SK-N-SH (cell line): ENCODE results near the gene ELF3. TPM values are rescaled to one million over a fixed set of nuclear protein-coding genes. Genes with fewer than 3 reads are reported as not detected.

Experiments used
- CTCF ChIA-PET: fragments of 300-600, 350-600 bp; formaldehyde crosslinking; extraction: SDS; loops from one replicate; lab custom pipeline; 2021; lab: Yijun Ruan, JAX
- POLR2A ChIA-PET: fragments of 350-600 bp; sonication (Branson Sonifier 250); formaldehyde crosslinking; extraction: SDS; loops from one replicate; lab custom pipeline; 2020; ENCODE audit warnings: antibody characterized with exemption, inconsistent platforms; lab: Yijun Ruan, JAX
- DNase-seq: peaks from one replicate; pipeline ENCODE4 v3.0.0; 2012
- H2AFZ ChIP-seq: fragments of 200-600 bp; sonication (generic); 2 replicates; pipeline ENCODE4 v1.8.1; 2016; ENCODE audit warnings: antibody characterized with exemption, mild to moderate bottlenecking, low read depth
- H3F3A ChIP-seq: fragments of 200-600 bp; sonication (generic); replicated peaks from 2 replicates; pipeline ENCODE3; 2016; ENCODE audit warnings: antibody characterized with exemption, mild to moderate bottlenecking; ENCODE audit not compliant: insufficient read depth
- H3K27ac ChIP-seq, 2 experiments: fragments of 200-500 bp in 1 of 2; fragments of 200-600 bp in 1 of 2; sonication (Bioruptor generic) in 1 of 2; sonication (generic), shearing (Covaris generic) in 1 of 2; 2 replicates each; pipeline versions ENCODE4 v1.5.1 to v1.6.1; 2014 to 2016; ENCODE audit warnings: low read depth in 2 of 2, inconsistent platforms in 1 of 2, low read length in 1 of 2, mild to moderate bottlenecking in 1 of 2, mixed read lengths in 1 of 2
- H3K27me3 ChIP-seq: fragments of 200-600 bp; sonication (generic), shearing (Covaris generic); 2 replicates; pipeline ENCODE4 v1.6.1; 2016; ENCODE audit warnings: mixed run types; ENCODE audit not compliant: insufficient read depth
- H3K36me3 ChIP-seq, 2 experiments: fragments of 200-500 bp in 1 of 2; fragments of 200-600 bp in 1 of 2; sonication (Bioruptor generic) in 1 of 2; sonication (generic) in 1 of 2; replicated peaks in 1 of 2; 2 replicates each; pipeline versions ENCODE3 to v1.5.1; 2014 to 2016; ENCODE audit warnings: low read length in 1 of 2, mild to moderate bottlenecking in 1 of 2; ENCODE audit not compliant: insufficient read depth in 2 of 2, control insufficient read depth in 1 of 2
- H3K4me1 ChIP-seq, 2 experiments: fragments of 200-500 bp in 1 of 2; fragments of 200-600 bp in 1 of 2; sonication (Bioruptor generic) in 1 of 2; sonication (generic), shearing (Covaris generic) in 1 of 2; 2 replicates each; pipeline versions ENCODE4 v1.5.1 to v1.6.1; 2014 to 2016; ENCODE audit warnings: low read depth in 1 of 2, low read length in 1 of 2, mixed run types in 1 of 2; ENCODE audit not compliant: insufficient read depth in 2 of 2, control insufficient read depth in 1 of 2
- H3K4me2 ChIP-seq: fragments of 200-600 bp; sonication (generic), shearing (Covaris generic); 2 replicates; pipeline ENCODE4 v1.6.1; 2017; ENCODE audit warnings: mixed run types
- H3K4me3 ChIP-seq, 2 experiments: fragments of 200-500 bp in 1 of 2; fragments of 200-600 bp in 1 of 2; sonication (Bioruptor generic) in 1 of 2; sonication (generic), shearing (Covaris generic) in 1 of 2; 2 replicates each; pipeline versions ENCODE4 v1.5.1 to v1.8.1; 2014 to 2016; ENCODE audit warnings: low read depth in 2 of 2, inconsistent platforms in 1 of 2, low read length in 1 of 2, mild to moderate bottlenecking in 1 of 2, mixed read lengths in 1 of 2, moderate library complexity in 1 of 2
- H3K79me2 ChIP-seq: fragments of 200-600 bp; sonication (generic); 2 replicates; pipeline ENCODE4 v1.8.1; 2017; ENCODE audit warnings: mild to moderate bottlenecking; ENCODE audit not compliant: insufficient read depth
- H3K9ac ChIP-seq: fragments of 200-600 bp; sonication (generic); 2 replicates; pipeline ENCODE4 v1.6.1; 2017; ENCODE audit warnings: mixed run types
- H3K9me2 ChIP-seq: fragments of 200-600 bp; sonication (generic); 2 replicates; pipeline ENCODE4 v1.6.1; 2017; ENCODE audit warnings: mixed run types
- H3K9me3 ChIP-seq: fragments of 200-600 bp; sonication (generic); 2 replicates; pipeline ENCODE4 v1.6.1; 2017; ENCODE audit warnings: mixed run types, mild to moderate bottlenecking, moderate library complexity
- H4K20me1 ChIP-seq: fragments of 200-600 bp; sonication (generic); 2 replicates; pipeline ENCODE4 v1.6.1; 2017; ENCODE audit warnings: mild to moderate bottlenecking, mixed run types; ENCODE audit not compliant: insufficient read depth
- EZH2phosphoT487 ChIP-seq: fragments of 200-600 bp; sonication (generic); IDR thresholded peaks from 2 replicates; pipeline ENCODE4 v1.6.1; 2017; ENCODE audit warnings: low read depth, mixed run types, mild to moderate bottlenecking, antibody characterized with exemption, moderate library complexity, borderline replicate concordance
- FOSL2 ChIP-seq: IDR thresholded peaks from 2 replicates; pipeline ENCODE4 v1.4.0; 2012; ENCODE audit warnings: low read depth, mild to moderate bottlenecking, moderate library complexity, borderline replicate concordance
- GABPA ChIP-seq: IDR thresholded peaks from 2 replicates; pipeline ENCODE4 v1.4.0; 2012; ENCODE audit warnings: low read depth, mild to moderate bottlenecking
- MEF2A ChIP-seq: IDR thresholded peaks from 2 replicates; pipeline ENCODE4 v1.4.0; 2012; ENCODE audit warnings: low read depth, borderline replicate concordance
- MXI1 ChIP-seq: IDR thresholded peaks from 2 replicates; pipeline ENCODE4 v1.6.1; 2012; ENCODE audit warnings: mild to moderate bottlenecking, low read depth, low read length, improper control_type of control experiment
- NFIC ChIP-seq: IDR thresholded peaks from 2 replicates; pipeline ENCODE4 v1.4.0; 2012; ENCODE audit warnings: borderline replicate concordance
- NRF1 ChIP-seq: IDR thresholded peaks from 2 replicates; pipeline ENCODE4 v1.6.1; 2012; ENCODE audit warnings: low read depth, mild to moderate bottlenecking, low read length
- PBX3 ChIP-seq: IDR thresholded peaks from 2 replicates; pipeline ENCODE4; 2012
- RAD21 ChIP-seq: IDR thresholded peaks from 2 replicates; pipeline ENCODE4 v1.6.1; 2012; ENCODE audit warnings: mild to moderate bottlenecking, low read length
- SIN3A ChIP-seq: IDR thresholded peaks from 2 replicates; pipeline ENCODE4 v1.6.1; 2012; ENCODE audit warnings: low read depth, mild to moderate bottlenecking, low read length, moderate library complexity, borderline replicate concordance
- TAF1 ChIP-seq: IDR thresholded peaks from 2 replicates; pipeline ENCODE4 v1.6.1; 2012; ENCODE audit warnings: low read depth, mild to moderate bottlenecking, low read length, moderate library complexity, borderline replicate concordance
- USF1 ChIP-seq: IDR thresholded peaks from 2 replicates; pipeline ENCODE4 v1.4.0; 2012; ENCODE audit warnings: low read depth, borderline replicate concordance
- USF2 ChIP-seq: fragments of 150-350 bp; IDR thresholded peaks from 2 replicates; pipeline ENCODE4 v1.6.1; 2017; ENCODE audit warnings: antibody characterized with exemption, low read length, low read depth, borderline replicate concordance
- WGBS: methylation state at CpG from one replicate; pipeline ENCODE4 v1.1.6; 2017; ENCODE audit warnings: low lambda C conversion rate; 5-methylcytosine and 5-hydroxymethylcytosine counted together
- polyA plus RNA-seq, 3 experiments: library from polyadenylated mRNA; depleted of rRNA; stranded (reverse); fragments of >200 nt; gene quantifications; 2 replicates each; pipeline ENCODE4 v1.2.3, GENCODE V29; 2012
- TF ChIP-seq, protein P1 (sequence below): fragments of 150-350 bp; IDR thresholded peaks from 2 replicates; pipeline ENCODE4 v1.6.1; 2016; ENCODE audit warnings: mild to moderate bottlenecking, low read depth, low read length

Gene ELF3
- polyA plus RNA-seq, 1 of the 3 experiments (the other 2 are of a cell fraction) = 0.10 TPM

- TF ChIP-seq USF1 = no peak
- TF ChIP-seq, protein P1, sequence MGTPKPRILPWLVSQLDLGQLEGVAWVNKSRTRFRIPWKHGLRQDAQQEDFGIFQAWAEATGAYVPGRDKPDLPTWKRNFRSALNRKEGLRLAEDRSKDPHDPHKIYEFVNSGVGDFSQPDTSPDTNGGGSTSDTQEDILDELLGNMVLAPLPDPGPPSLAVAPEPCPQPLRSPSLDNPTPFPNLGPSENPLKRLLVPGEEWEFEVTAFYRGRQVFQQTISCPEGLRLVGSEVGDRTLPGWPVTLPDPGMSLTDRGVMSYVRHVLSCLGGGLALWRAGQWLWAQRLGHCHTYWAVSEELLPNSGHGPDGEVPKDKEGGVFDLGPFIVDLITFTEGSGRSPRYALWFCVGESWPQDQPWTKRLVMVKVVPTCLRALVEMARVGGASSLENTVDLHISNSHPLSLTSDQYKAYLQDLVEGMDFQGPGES = no peak
- no peak for TF ChIP-seq USF2
- TF ChIP-seq, all 33 proteins: peak for 0
Measured at GRCh38 chr1:201984446-201984845, 25.9 kb upstream of the ELF3 start (continued).

- H3K4me1 ChIP-seq = peaks cover 0 to 11% of the 10 kb centered on the region in 2 experiments; a peak in 2 of 4 replicates
- ChIA-PET CTCF (interaction anchor here (1.4 to 9.6 kb wide), 3 partner anchors 14 to 90 kb away, joined by 3 to 58 read pairs (median 13); no protein-coding TSS in a partner anchor), POLR2A (no interaction called here)
- H3K79me2 ChIP-seq = peaks cover 58% of the 10 kb centered on the region
- no peaks in the 10 kb centered on the region for H3K9me2 ChIP-seq
- no peak overlapping the region for H3K9ac ChIP-seq
- no peak overlapping the region for H3K4me2 ChIP-seq
- no peak for DNase-seq
- H3F3A ChIP-seq = peaks cover 11% of the 10 kb centered on the region
- no peaks in the 10 kb centered on the region for H3K9me3 ChIP-seq
- 94% methylated on average over 2 of the region's 2 CpGs for WGBS
- no peak overlapping the region for H2AFZ ChIP-seq
- no peaks in the 10 kb centered on the region for H3K27me3 ChIP-seq
- TF ChIP-seq MEF2A (no peak), MXI1 (no peak), NFIC (no peak), EZH2phosphoT487 (no peak), GABPA (no peak), NRF1 (no peak), SIN3A (no peak), RAD21 (no peak), PBX3 (no peak), FOSL2 (no peak), TAF1 (no peak)
- no peak overlapping the region for H3K4me3 ChIP-seq
- no peak overlapping the region for H3K27ac ChIP-seq
- peaks cover 18% of the 10 kb centered on the region for H4K20me1 ChIP-seq
- peaks cover 12 to 13% of the 10 kb centered on the region in 2 experiments for H3K36me3 ChIP-seq
Measured at GRCh38 chr1:201985355-201985754, 25.0 kb upstream of the ELF3 start.
